A549 (cell line): ENCODE results near the gene OTOP2. TPM values are rescaled to one million over a fixed set of nuclear protein-coding genes. Genes with fewer than 3 reads are reported as not detected.

ENCODE experiments used
- ATAC-seq, 2 experiments: fragments of 200-7000 bp in 1 of 2; fragments of >200 bp in 1 of 2; cut with Nextera tagmentation in 1 of 2; cut with Tn5 transposase in 1 of 2; 3 replicates each; pipeline versions ENCODE4 v1.8.0 to v1.9.1; 2018 to 2020; ENCODE audit warnings: mild to moderate bottlenecking in 1 of 2, moderate library complexity in 1 of 2
- CTCF ChIA-PET: fragments of 300-600 bp; sonication (Branson Sonifier 250); formaldehyde crosslinking; extraction: SDS; loops from one replicate; lab custom pipeline; 2021; ENCODE audit warnings: antibody characterized with exemption, inconsistent platforms; lab: Yijun Ruan, JAX
- POLR2A ChIA-PET: fragments of 350-600 bp; formaldehyde crosslinking; extraction: SDS; loops from one replicate; lab custom pipeline; 2021; ENCODE audit warnings: antibody characterized with exemption, inconsistent platforms; lab: Yijun Ruan, JAX
- DNase-seq, 2 experiments: peaks; one replicate each; pipeline versions ENCODE4 v3.0.0 to v3.0.0-alpha.2; 2011 to 2016; ENCODE audit warnings: low read depth in 1 of 2, low spot score in 1 of 2
- FAIRE-seq: peaks from 2 replicates; lab custom pipeline; 2011; peaks lifted over from hg19 to GRCh38; lab: Jason Lieb, UNC
- H3K27ac ChIP-seq, 2 experiments: fragments of >200 bp; sonication (Bioruptor Twin); formaldehyde crosslinking; 3 replicates each; pipeline ENCODE4 v1.5.1; 2016 to 2017
- H3K4me1 ChIP-seq: fragments of >200 bp; sonication (Bioruptor Twin); formaldehyde crosslinking; 3 replicates; pipeline ENCODE4 v1.6.1; 2016
- H3K4me2 ChIP-seq: fragments of >200 bp; sonication (Bioruptor Twin); formaldehyde crosslinking; 3 replicates; pipeline ENCODE4 v1.6.1; 2016
- H3K4me3 ChIP-seq: fragments of >200 bp; sonication (Bioruptor Twin); formaldehyde crosslinking; 3 replicates; pipeline ENCODE4 v1.5.1; 2016
- H3K9me3 ChIP-seq: fragments of >200 bp; sonication (Bioruptor Twin); formaldehyde crosslinking; 3 replicates; pipeline ENCODE4 v1.6.1; 2016
- BHLHE40 ChIP-seq: IDR thresholded peaks from 2 replicates; pipeline ENCODE4 v1.6.1; 2012; ENCODE audit warnings: low read depth, low read length, inconsistent platforms
- CBX2 ChIP-seq: fragments of 200-600 bp; sonication (generic); IDR thresholded peaks from 2 replicates; pipeline ENCODE4 v1.6.1; 2016; ENCODE audit warnings: low read depth, mild to moderate bottlenecking, borderline replicate concordance
- CBX8 ChIP-seq: fragments of 200-600 bp; sonication (generic); IDR thresholded peaks from 2 replicates; pipeline ENCODE4 v1.6.1; 2016
- FOSL2 ChIP-seq, 2 experiments: fragments of 450-650 bp in 1 of 2; fragments of >200 bp in 1 of 2; sonication (Bioruptor Twin) in 1 of 2; formaldehyde crosslinking; IDR thresholded peaks; 2 replicates each; pipeline versions ENCODE4 v1.5.0 to v1.6.1; 2016 to 2020; ENCODE audit warnings: mild to moderate bottlenecking in 1 of 2, moderate library complexity in 1 of 2
- HDAC2 ChIP-seq: fragments of 200-600 bp; sonication (generic); IDR thresholded peaks from 2 replicates; pipeline ENCODE4 v1.6.1; 2016
- HOXA7 ChIP-seq: fragments of 250-450 bp; sonication (Bioruptor Pico); IDR thresholded peaks from 2 replicates; pipeline ENCODE4 v1.5.0; 2020; ENCODE audit warnings: mild to moderate bottlenecking, moderate library complexity
- HOXB5 ChIP-seq: fragments of 250-450 bp; sonication (Bioruptor Pico); IDR thresholded peaks from 2 replicates; pipeline ENCODE4 v1.5.0; 2020; ENCODE audit warnings: mild to moderate bottlenecking, moderate library complexity
- JUNB ChIP-seq: fragments of >200 bp; sonication (Bioruptor Twin); formaldehyde crosslinking; IDR thresholded peaks from 2 replicates; pipeline ENCODE4 v1.6.1; 2016
- MAFK ChIP-seq: fragments of 450-650 bp; IDR thresholded peaks from 2 replicates; pipeline ENCODE4 v1.6.1; 2014; ENCODE audit not compliant: partially characterized antibody
- NFE2L2 ChIP-seq: fragments of 150-350 bp; conservative IDR thresholded peaks from 2 replicates; pipeline ENCODE4 v1.6.1; 2014; ENCODE audit warnings: low read length
- POLR2AphosphoS2 ChIP-seq: conservative IDR thresholded peaks from 2 replicates; pipeline ENCODE4 v1.6.1; 2012; ENCODE audit warnings: low read length, improper control_type of control experiment, inconsistent platforms
- RFX5 ChIP-seq: fragments of 450-650 bp; IDR thresholded peaks from 2 replicates; pipeline ENCODE4 v1.7.1; 2014; ENCODE audit warnings: antibody characterized with exemption, mild to moderate bottlenecking, moderate library complexity
- ZC3H11A ChIP-seq: fragments of 450-650 bp; IDR thresholded peaks from 2 replicates; pipeline ENCODE4 v1.6.1; 2014; ENCODE audit warnings: antibody characterized with exemption, mild to moderate bottlenecking
- WGBS: methylation state at CpG from one replicate; pipeline ENCODE4 v1.1.6; 2017; ENCODE audit errors: missing lambda C conversion rate; 5-methylcytosine and 5-hydroxymethylcytosine counted together
- polyA plus RNA-seq, 4 experiments: library from polyadenylated mRNA; depleted of rRNA in 3 of 4; stranded (reverse); fragments of >200 nt; fragmentation: RNase III in 1 of 4; extraction: RNeasy Plus Mini Kit Qiagen cat#74134 plus additional on column Dnase treatment in 1 of 4; gene quantifications; 2 replicates in 3 of 4; 3 replicates in 1 of 4; pipeline ENCODE4 v1.2.3, GENCODE V29; 2011 to 2017
- TF ChIP-seq, protein P1 (sequence below): fragments of >200 bp; sonication (Bioruptor Twin); formaldehyde crosslinking; IDR thresholded peaks from 3 replicates; pipeline ENCODE4 v1.5.1; 2016
- TF ChIP-seq, protein P2 (sequence below): fragments of 150-350 bp; IDR thresholded peaks from 2 replicates; pipeline ENCODE4 v1.6.1; 2014; ENCODE audit warnings: low read depth, mild to moderate bottlenecking, low read length
- TF ChIP-seq, protein P3 (sequence below): fragments of 200-600 bp; sonication (generic); IDR thresholded peaks from 2 replicates; pipeline ENCODE4 v1.6.1; 2016; ENCODE audit warnings: antibody characterized with exemption, mild to moderate bottlenecking, moderate library complexity
- TF ChIP-seq, protein P4 (sequence below): fragments of >200 bp; sonication (Bioruptor Twin); formaldehyde crosslinking; IDR thresholded peaks from 2 replicates; pipeline ENCODE4 v1.6.1; 2016
- TF ChIP-seq, protein P5 (sequence below): IDR thresholded peaks from 2 replicates; pipeline ENCODE4 v1.6.1; 2012
- TF ChIP-seq, protein P6 (sequence below): IDR thresholded peaks from 2 replicates; pipeline ENCODE4 v1.6.1; 2012

Gene OTOP2
- polyA plus RNA-seq, 2 of the 4 experiments (the other 2 are of a cell fraction), result 0.06 TPM; not detected in 1

DNA sequence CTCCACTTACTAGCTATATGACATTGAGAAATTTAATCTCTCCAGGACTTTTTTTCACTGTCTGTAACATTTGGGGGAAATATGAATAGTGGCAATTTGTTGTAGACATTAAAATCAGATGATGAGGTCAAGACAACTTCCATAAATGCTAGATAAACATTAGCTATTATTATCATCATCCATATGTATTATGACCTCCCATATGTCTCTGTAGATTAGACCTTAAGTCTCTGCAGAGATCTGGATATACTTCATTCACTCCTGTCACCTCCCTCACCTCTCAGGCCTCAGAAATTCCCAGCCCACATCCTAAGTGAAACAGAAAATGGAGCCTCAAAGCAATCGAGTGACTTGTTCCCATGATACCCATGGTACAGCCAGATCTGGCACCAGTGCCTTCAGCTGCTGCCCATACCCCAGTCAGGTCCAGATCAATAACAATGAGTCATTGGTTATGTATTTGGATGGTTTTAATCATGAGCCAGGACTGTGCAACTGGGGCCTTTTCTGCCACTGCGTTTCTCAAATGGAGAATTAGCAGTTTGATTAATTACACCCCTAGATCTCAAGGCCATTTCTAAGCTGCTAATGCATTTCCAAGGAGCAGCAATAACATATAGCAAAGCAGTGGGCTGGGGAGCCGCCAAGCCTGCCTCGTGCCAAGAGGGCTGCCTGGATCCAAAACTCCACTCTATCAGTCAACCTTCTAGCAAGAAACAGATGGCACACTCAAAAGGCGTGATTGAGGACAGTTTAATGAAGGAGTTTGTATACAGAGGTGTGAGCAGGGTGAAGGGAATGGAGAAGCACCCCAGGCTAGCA, 48.7 kb upstream of the OTOP2 start:
- ATAC-seq, result no peak
- POLR2A ChIA-PET, result interaction anchor here (1.0 kb wide), 1 partner anchor 19 kb away, joined by 3 read pairs; no protein-coding TSS in a partner anchor
- Histone ChIP-seq H3K4me1 (peaks cover 22% of the 10 kb centered on the region), H3K4me3 (no peak overlapping the region), H3K4me2 (no peak overlapping the region), H3K9me3 (no peaks in the 10 kb centered on the region), H3K27ac (no peak overlapping the region)
- TF ChIP-seq ZC3H11A (no peak), FOSL2 (IDR thresholded peaks at IDR 0.05) (no peak), FOSL2 (CRISPR knock-in tag; IDR thresholded peaks at IDR 0.05) (no peak), CBX2 (no peak), HDAC2 (no peak), CBX8 (no peak), HOXA7 (no peak), BHLHE40 (no peak), MAFK (no peak), POLR2AphosphoS2 (no peak), RFX5 (no peak), JUNB (no peak)
- TF ChIP-seq, protein P1, sequence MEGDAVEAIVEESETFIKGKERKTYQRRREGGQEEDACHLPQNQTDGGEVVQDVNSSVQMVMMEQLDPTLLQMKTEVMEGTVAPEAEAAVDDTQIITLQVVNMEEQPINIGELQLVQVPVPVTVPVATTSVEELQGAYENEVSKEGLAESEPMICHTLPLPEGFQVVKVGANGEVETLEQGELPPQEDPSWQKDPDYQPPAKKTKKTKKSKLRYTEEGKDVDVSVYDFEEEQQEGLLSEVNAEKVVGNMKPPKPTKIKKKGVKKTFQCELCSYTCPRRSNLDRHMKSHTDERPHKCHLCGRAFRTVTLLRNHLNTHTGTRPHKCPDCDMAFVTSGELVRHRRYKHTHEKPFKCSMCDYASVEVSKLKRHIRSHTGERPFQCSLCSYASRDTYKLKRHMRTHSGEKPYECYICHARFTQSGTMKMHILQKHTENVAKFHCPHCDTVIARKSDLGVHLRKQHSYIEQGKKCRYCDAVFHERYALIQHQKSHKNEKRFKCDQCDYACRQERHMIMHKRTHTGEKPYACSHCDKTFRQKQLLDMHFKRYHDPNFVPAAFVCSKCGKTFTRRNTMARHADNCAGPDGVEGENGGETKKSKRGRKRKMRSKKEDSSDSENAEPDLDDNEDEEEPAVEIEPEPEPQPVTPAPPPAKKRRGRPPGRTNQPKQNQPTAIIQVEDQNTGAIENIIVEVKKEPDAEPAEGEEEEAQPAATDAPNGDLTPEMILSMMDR, result no peak
- TF ChIP-seq, protein P2, sequence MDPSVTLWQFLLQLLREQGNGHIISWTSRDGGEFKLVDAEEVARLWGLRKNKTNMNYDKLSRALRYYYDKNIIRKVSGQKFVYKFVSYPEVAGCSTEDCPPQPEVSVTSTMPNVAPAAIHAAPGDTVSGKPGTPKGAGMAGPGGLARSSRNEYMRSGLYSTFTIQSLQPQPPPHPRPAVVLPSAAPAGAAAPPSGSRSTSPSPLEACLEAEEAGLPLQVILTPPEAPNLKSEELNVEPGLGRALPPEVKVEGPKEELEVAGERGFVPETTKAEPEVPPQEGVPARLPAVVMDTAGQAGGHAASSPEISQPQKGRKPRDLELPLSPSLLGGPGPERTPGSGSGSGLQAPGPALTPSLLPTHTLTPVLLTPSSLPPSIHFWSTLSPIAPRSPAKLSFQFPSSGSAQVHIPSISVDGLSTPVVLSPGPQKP, result no peak
- TF ChIP-seq, protein P3, sequence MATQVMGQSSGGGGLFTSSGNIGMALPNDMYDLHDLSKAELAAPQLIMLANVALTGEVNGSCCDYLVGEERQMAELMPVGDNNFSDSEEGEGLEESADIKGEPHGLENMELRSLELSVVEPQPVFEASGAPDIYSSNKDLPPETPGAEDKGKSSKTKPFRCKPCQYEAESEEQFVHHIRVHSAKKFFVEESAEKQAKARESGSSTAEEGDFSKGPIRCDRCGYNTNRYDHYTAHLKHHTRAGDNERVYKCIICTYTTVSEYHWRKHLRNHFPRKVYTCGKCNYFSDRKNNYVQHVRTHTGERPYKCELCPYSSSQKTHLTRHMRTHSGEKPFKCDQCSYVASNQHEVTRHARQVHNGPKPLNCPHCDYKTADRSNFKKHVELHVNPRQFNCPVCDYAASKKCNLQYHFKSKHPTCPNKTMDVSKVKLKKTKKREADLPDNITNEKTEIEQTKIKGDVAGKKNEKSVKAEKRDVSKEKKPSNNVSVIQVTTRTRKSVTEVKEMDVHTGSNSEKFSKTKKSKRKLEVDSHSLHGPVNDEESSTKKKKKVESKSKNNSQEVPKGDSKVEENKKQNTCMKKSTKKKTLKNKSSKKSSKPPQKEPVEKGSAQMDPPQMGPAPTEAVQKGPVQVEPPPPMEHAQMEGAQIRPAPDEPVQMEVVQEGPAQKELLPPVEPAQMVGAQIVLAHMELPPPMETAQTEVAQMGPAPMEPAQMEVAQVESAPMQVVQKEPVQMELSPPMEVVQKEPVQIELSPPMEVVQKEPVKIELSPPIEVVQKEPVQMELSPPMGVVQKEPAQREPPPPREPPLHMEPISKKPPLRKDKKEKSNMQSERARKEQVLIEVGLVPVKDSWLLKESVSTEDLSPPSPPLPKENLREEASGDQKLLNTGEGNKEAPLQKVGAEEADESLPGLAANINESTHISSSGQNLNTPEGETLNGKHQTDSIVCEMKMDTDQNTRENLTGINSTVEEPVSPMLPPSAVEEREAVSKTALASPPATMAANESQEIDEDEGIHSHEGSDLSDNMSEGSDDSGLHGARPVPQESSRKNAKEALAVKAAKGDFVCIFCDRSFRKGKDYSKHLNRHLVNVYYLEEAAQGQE, result no peak
- TF ChIP-seq, protein P4, sequence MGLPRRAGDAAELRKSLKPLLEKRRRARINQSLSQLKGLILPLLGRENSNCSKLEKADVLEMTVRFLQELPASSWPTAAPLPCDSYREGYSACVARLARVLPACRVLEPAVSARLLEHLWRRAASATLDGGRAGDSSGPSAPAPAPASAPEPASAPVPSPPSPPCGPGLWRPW, result no peak
- TF ChIP-seq, protein P5, sequence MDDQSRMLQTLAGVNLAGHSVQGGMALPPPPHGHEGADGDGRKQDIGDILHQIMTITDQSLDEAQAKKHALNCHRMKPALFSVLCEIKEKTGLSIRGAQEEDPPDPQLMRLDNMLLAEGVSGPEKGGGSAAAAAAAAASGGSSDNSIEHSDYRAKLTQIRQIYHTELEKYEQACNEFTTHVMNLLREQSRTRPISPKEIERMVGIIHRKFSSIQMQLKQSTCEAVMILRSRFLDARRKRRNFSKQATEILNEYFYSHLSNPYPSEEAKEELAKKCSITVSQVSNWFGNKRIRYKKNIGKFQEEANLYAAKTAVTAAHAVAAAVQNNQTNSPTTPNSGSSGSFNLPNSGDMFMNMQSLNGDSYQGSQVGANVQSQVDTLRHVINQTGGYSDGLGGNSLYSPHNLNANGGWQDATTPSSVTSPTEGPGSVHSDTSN, result no peak
- FAIRE-seq, result no peak
- WGBS, result 69% methylated on average over 5 of the region's 5 CpGs
- CTCF ChIA-PET, result interaction anchor here (0.7 to 42.4 kb wide), 7 partner anchors 14 to 87 kb away, joined by 3 to 1302 read pairs (median 7); partner anchors contain the start of genes GRIN2C and NAT9
- DNase-seq, result no peak

DNA sequence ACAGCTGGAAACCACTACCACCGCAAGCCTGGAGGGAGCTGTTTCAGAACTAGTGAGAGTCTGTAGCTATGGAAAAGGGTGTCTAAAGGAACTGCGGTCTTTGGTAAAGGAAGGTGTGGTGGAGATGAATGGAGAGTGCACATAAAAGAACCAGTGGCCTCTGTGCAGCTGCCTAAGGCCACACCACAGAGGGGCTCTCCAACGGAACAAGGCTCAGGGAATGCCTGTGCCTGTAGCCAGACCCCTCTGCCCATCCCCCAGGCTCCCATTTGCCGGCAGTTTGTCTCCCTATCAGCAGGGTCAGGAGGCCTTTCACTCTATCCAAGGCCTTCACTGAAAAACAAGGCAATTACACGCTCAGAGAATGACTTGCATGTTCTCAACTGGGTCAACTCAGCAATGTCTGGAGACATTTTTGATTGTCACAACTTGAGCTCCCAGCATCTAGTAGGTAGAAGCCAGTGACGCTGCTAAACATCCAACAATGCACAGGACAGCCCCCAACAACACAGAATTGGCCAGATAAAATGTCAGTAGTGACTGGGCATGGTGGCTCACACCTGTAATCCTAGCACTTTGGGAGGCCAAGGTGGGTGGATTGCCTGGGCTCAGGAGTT, 48.0 kb upstream of the OTOP2 start:
- Histone ChIP-seq H3K27ac (no peak overlapping the region), H3K9me3 (no peaks in the 10 kb centered on the region)
- ATAC-seq (no peak), DNase-seq (no peak)
- CTCF ChIA-PET, result interaction anchor here (0.7 to 42.4 kb wide), 6 partner anchors 13 to 87 kb away, joined by 3 to 1302 read pairs (median 5); partner anchors contain the start of genes GRIN2C and NAT9
- TF ChIP-seq, protein P2, result no peak
- TF ChIP-seq HDAC2 (no peak), NFE2L2 (peak; percentile 62; the same call in 1 of the 2 replicates), HOXB5 (CRISPR knock-in tag) (no peak)
- TF ChIP-seq, protein P6, sequence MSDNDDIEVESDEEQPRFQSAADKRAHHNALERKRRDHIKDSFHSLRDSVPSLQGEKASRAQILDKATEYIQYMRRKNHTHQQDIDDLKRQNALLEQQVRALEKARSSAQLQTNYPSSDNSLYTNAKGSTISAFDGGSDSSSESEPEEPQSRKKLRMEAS, result no peak
- TF ChIP-seq, all 56 proteins: peak for 1
- WGBS, result 86% methylated on average over 6 of the region's 6 CpGs
- H3K4me3 ChIP-seq, result no peak overlapping the region
- peaks cover 17% of the 10 kb centered on the region for H3K4me1 ChIP-seq
- no peak overlapping the region for H3K4me2 ChIP-seq
- POLR2A ChIA-PET, result no interaction called here
- FAIRE-seq, result no peak
